NCI-H446 (cell line): ENCODE data around the gene CDKAL1.
"Not testable (repeated sequence)": the region's sequence is repeated elsewhere in the genome, so short reads cannot be mapped to it uniquely, and the experiment has no call there.

Source experiments
- DNase-seq, 2 experiments: peaks; one replicate each; lab custom pipeline; 2025; lab: John Stamatoyannopoulos, UW

The CDKAL1 gene

DNA sequence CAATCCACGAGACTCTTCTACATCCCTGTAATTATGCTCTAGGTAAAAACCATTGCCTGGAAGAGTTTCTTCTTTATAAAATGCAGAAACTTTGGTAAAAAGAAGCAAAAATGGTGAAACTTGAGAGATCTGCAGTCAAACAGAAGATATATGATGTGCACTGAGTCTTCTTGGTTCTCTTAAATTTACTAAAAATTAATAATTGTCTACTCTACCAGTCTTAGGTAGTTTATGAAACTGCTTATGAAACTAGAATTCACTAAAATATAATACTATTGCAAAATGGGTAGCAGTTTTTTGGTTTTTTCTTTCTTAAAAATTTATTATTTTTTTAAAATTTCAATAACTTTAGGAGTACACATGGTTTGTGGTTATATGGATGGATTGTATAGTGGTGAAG is 540.2 kb downstream of the CDKAL1 start:
- DNase-seq, result no peak

- no peak for DNase-seq
These were observed 541.7 kb downstream of the CDKAL1 start for GRCh38 chr6:21075986-21076385.

DNA sequence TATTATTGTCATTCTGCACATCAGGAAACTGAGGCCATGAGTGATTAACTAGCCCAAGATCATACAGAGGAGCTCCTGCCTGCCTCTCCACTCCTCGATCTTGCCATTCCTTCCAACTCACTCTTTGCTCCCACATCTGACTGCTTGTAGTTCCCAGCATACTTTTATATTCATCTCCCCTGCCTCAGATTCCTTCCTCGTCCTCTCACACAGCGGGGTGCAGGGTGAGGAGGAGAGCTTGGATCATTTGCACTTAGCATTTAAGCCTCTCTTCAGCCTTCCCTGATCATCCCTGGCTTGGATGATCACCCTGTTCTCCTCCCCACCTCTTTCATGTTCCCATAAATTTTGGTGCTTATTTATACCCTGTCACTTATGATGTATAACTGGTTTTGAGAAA is 544.2 kb downstream of the CDKAL1 start:
- no peak for DNase-seq

DNA sequence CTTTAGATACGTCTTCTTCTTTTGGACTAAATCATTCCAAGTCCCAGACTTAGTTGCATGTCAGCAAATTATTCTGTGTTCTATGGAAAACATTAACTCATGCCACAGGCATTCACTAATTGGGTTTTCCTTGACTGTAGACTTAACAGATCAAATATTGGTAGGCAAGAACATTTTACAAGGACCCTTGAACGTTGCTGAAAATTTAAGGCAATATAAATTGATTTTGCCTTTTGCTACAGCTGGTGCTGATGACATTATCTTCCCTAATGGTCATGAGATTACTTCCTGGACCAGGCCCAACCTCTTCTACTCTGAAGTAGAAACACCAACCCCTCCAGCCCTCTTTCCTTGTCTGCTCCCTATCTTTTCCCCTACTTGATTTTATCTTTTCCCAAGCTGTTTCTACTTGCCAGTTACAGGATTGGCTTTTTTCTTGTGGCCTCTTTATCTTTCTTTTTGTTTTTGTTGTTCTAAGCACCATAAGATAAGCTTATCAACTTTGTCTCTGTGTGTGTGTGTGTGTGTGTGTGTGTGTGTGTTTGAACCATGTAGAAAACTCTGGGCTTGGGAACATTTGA is 545.3 kb downstream of the CDKAL1 start:
- DNase-seq, result no peak

DNA sequence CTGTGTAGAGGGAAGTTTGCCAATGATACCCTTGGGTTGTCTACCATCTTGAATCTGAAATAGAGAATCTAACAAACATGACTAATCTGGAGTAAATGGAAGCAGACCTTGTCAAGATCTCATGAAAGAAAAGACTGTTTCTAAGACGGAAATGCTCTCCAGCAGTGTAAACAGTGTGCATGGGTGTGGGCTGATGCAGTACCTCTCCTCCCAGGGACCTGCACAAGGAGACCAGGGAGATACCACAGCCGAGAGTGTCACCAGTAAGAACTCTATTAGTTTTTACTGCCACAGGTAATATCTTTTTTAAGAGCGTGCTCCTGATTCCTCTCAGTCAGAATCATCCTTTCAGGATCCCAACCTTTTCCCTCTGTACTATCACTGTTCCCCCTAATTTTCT is 546.0 kb downstream of the CDKAL1 start:
- DNase-seq, result no peak

- DNase-seq, result no peak
These were observed 547.8 kb downstream of the CDKAL1 start for GRCh38 chr6:21082091-21082490.

GRCh38 chr6:21083708-21084107 is 549.5 kb downstream of the CDKAL1 start:
- DNase-seq, result no peak

DNA sequence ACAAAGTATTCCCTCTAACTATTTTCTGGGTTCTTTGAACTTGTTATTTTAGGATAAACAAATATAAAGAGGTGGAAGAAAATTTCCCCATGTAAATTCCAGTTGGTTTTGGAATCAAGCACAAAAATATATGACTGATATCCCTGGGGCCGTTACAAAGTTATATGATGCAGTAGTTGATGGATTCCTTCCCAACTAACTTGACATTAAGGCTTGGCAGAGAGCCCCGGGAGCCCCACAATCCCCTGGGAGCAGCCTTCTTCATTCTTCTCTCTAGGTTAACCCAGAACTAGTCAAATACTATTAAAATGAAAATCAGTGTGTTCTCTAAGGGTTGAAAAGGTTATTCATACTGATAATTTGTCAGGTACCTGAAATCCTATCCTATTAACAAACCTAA is 550.4 kb downstream of the CDKAL1 start:
- DNase-seq, result no peak

- no peak for DNase-seq
These were observed 551.0 kb downstream of the CDKAL1 start for GRCh38 chr6:21085211-21085610.

DNA sequence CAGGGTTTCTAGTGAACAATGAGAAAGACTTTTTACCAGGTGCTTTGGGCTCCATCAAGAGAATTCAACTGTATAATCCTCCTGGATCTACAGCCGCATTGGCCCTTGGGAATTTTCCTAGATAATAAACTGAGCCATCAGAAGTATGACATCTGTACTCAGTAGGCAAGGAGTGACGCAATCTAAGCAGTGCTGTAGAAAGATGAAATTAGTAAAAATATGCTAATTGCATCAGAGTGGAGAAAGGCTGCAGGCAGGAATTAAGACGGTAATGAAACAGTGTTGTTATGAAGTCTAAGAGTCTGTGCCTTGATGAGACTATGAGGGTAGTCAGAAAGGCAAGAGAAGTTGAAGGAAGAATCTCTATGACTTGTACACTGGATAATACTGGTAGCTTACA is 551.4 kb downstream of the CDKAL1 start:
- DNase-seq, result no peak

GRCh38 chr6:21087188-21087587 is 552.9 kb downstream of the CDKAL1 start:
- DNase-seq, result no peak

GRCh38 chr6:21091411-21091810 is 557.2 kb downstream of the CDKAL1 start:
- no peak for DNase-seq

DNA sequence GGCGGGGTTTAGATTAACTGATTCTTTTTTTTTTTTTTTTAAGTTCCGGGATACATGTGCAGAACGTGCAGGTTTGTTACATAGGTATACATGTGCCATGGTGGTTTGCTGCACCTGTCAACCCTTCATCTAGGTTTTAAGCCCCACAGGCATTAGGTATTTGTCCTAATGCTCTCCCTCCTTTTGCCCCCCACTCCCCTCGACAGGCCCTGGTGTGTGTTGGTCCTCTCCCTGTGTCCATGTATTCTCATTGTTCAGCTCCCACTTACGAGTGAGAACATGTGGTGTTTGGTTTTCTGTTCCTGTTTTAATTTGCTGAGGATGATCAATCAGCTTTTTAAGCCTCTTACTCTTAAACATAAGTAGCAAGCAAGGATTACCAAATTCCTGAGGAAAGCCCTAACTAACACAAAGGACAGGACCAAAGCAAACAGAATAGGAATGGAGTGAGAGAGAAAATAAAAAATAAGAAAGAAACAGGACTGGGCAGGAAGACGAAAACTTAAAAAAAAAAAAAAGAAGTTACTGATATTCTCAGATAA is 558.0 kb downstream of the CDKAL1 start:
- not testable (repeated sequence) for DNase-seq

DNA sequence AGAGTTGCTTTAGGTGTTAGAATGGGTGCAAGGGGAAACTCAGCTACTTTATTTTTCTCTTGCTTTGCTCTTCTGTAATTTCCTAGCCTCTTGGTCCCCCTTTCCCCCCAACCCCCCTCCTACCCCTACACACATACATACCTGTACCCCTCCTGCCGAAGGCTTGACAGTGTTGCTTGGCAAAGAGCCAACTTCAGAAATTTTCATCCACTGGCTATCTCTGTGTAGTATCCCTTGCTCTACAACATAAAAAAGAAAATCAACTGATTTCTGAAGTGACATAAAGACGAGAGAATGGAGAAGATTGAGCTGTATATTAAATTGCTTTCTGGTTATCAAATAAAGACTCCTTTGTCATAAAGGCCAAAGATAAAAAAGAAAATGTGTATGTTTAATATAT is 561.2 kb downstream of the CDKAL1 start:
- no peak for DNase-seq

- DNase-seq, result no peak
These were observed 563.9 kb downstream of the CDKAL1 start for GRCh38 chr6:21098134-21098533.

GRCh38 chr6:21098744-21099143 is 564.5 kb downstream of the CDKAL1 start:
- no peak for DNase-seq

DNA sequence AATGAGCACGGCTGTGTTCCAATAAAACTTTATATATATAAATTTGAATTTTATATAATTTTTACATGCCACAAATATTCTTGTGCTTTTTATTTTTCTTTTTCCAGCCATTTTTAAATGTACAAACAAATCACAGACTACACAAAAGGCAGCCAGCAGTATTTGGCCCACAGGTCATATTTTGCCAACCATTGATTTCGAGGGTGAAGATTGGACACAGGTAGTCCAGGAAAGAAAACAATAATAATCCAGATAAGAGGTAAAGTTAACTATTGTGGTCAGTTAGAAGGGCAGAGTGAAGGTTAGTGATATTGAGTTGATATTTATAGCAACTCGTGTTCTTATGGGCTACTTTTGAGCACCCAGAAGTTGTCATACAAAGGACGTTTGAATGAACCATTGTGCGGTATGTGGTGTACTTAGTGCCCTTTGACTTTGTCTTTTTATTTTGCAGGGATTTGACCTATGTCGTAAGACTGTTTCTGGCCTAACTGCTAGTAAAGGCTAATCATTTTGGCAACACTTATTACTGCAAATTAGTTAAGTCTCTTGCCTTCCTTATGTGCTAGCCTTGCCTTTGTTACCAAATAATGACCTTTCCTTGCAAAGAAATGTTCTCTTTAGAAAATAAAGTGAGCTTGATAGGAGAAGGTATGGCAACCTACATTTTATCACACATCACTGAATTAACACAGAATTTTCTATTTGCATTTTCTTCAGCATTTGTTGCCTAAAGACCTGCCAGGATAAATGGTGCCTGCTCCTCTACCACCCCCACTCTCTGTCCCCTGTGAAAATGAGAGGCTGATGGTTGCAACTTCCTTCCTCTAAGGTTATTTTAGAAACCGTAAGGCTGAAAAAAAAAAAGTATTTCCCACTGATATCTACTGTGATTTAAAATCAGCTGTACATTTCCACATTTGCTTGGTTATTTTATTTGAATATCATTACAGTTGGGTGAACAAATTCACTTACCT is 565.4 kb downstream of the CDKAL1 start:
- DNase-seq, result no peak

- no peak for DNase-seq
These were observed 566.7 kb downstream of the CDKAL1 start for GRCh38 chr6:21100991-21101390.

GRCh38 chr6:21101694-21102093 is 567.4 kb downstream of the CDKAL1 start:
- DNase-seq, result no peak

- DNase-seq, result no peak
These were observed 567.9 kb downstream of the CDKAL1 start for GRCh38 chr6:21102201-21102600.

DNA sequence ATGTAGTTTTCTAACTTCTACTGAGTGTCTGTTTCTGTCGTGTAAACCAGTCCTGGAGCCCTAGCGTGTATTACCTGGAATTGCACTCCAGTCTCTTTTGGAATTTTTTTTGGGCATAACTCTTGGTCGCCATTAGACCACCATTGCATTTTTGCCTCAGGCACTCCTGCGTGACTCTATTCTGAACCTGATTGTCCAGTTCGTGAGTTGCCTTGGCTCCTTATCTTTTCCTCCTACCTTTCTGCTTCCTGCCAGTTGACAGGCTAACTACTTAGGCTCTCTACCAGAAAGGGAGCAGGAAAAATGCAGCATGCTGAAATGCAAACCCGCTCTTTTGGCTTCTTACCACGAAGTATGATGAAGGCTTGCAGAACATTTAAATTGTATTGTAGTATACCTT is 568.4 kb downstream of the CDKAL1 start:
- DNase-seq, result no peak

GRCh38 chr6:21103626-21104224 is 569.5 kb downstream of the CDKAL1 start:
- no peak for DNase-seq

GRCh38 chr6:21104288-21104687 is 570.0 kb downstream of the CDKAL1 start:
- no peak for DNase-seq
